Sigmoid colon (tissue), 4 donors: ENCODE measurements around the gene ROBO1.

ENCODE experiments used
- CTCF ChIP-seq, 4 experiments: fragments of 450-650 bp in 3 of 4; fragments of 200-600 bp in 1 of 4; IDR thresholded peaks; one replicate each; pipeline ENCODE4 v1.5.1; 2016 to 2019; ENCODE audit warnings: antibody characterized with exemption in 4 of 4, mild to moderate bottlenecking in 3 of 4, moderate library complexity in 2 of 4
- EP300 ChIP-seq, 4 donors: sonication (generic); formaldehyde crosslinking; IDR thresholded peaks; one replicate each; pipeline ENCODE4 v1.6.1; 2017; ENCODE audit warnings: antibody characterized with exemption in 4 of 4
- POLR2AphosphoS5 ChIP-seq, 4 donors: sonication (generic); formaldehyde crosslinking; IDR thresholded peaks; one replicate each; pipeline ENCODE4 v1.6.1; 2017; ENCODE audit warnings: antibody characterized with exemption in 4 of 4

- TF ChIP-seq CTCF (IDR thresholded peaks at IDR 0.05) (no peak), POLR2AphosphoS5 (IDR thresholded peaks at IDR 0.05) (no peak), EP300 (IDR thresholded peaks at IDR 0.05) (no peak)
These were observed 849.3 kb downstream of the ROBO1 start for GRCh38 chr3:78918361-78919020.
